ENCODE data around the gene STAB2. TPM values are rescaled to one million over a fixed set of nuclear protein-coding genes. Genes with fewer than 3 reads are reported as not detected.

Gene STAB2
- total and polyA plus RNA-seq, 2 of the 4 experiments (the other 2 are of a cell fraction), result not detected

GRCh38 chr12:103578926-103579325, 8.1 kb upstream of the STAB2 start:
- no peak overlapping the region for H3K23ac ChIP-seq (ENCODE audit: low read depth, low read length)
- H4K5ac ChIP-seq (ENCODE audit: low read depth, low read length), result no peak overlapping the region
- H3K4me2 ChIP-seq (ENCODE audit: low read depth, low read length), result no peak overlapping the region
- H3K36me3 ChIP-seq (ENCODE audit: control insufficient read depth, insufficient read depth, low read length), result no peaks in the 10 kb centered on the region
- H3K27ac ChIP-seq (ENCODE audit: insufficient read depth, low read length), result no peak overlapping the region
- H3K4me3 ChIP-seq (ENCODE audit: insufficient read depth, low read depth, low read length), result no peak overlapping the region
- H3K4me1 ChIP-seq (ENCODE audit: control insufficient read depth, insufficient read depth, low read length), result no peaks in the 10 kb centered on the region
- WGBS, 2 experiments (ENCODE audit: extremely low coverage in 2 of 2, insufficient read length in 1 of 2), result no CpG with 5 or more reads among the region's 2 CpGs
- no peak overlapping the region for H2AFZ ChIP-seq (replicated peaks; ENCODE audit: low read length, poor library complexity)
- no peak overlapping the region for H2BK15ac ChIP-seq (ENCODE audit: low read depth, low read length)
- no peak overlapping the region for H3K9ac ChIP-seq (ENCODE audit: low read depth, low read length)
- H2BK20ac ChIP-seq (ENCODE audit: low read depth, low read length), result no peak overlapping the region
- no peak overlapping the region for H2AK5ac ChIP-seq (ENCODE audit: low read depth, low read length)
- in situ Hi-C loops (cut with MboI; ENCODE audit: low sequenced_read_pairs) (no loop called here), intact Hi-C loops (cut with micrococcal nuclease) (loop anchor here (5.0 kb wide), 1 partner anchor 53 kb away; no protein-coding TSS in a partner anchor), dilution Hi-C loops (cut with HindIII; ENCODE audit: low sequenced_read_pairs, unreplicated experiment) (no loop called here)
- no peak overlapping the region for H2BK120ac ChIP-seq (ENCODE audit: low read depth, low read length)
- H3K56ac ChIP-seq (ENCODE audit: extremely low read depth, insufficient read depth, low read length), result no peak overlapping the region
- H3K9me1 ChIP-seq (ENCODE audit: insufficient read depth, low read length), result no peaks in the 10 kb centered on the region
- no peaks in the 10 kb centered on the region for H4K20me1 ChIP-seq (ENCODE audit: insufficient read depth, low read length)
- no TSS peak for BruUV-seq (replicated peaks)
- no peak overlapping the region for H2AK9ac ChIP-seq (replicated peaks; ENCODE audit: low read depth, low read length, poor library complexity)
- H3K4ac ChIP-seq (ENCODE audit: low read depth, low read length), result no peak overlapping the region
- no peak overlapping the region for H3K18ac ChIP-seq (ENCODE audit: low read depth, low read length)
- H3K27me3 ChIP-seq (ENCODE audit: control insufficient read depth, insufficient read depth, low read length), result peaks cover 2% of the 10 kb centered on the region; the same call in 1 of the 2 replicates
- ChIA-PET CTCF (interaction anchor here (1.1 kb wide), 1 partner anchor 292 kb away, joined by 3 read pairs; no protein-coding TSS in a partner anchor), POLR2A (ENCODE audit: unreplicated experiment) (no interaction called here)
- no peaks in the 10 kb centered on the region for H3K79me1 ChIP-seq (ENCODE audit: low read depth in 1 of 2, low read length in 2 of 2)
- no peaks in the 10 kb centered on the region for H3K9me3 ChIP-seq (ENCODE audit: control insufficient read depth, insufficient read depth, low read length)
- H4K91ac ChIP-seq (ENCODE audit: insufficient read depth, low read depth, low read length), result no peak overlapping the region
- no peak overlapping the region for H3K14ac ChIP-seq (replicated peaks; ENCODE audit: low read depth, low read length)
- no peak overlapping the region for H4K8ac ChIP-seq (ENCODE audit: low read depth in 2 of 2, low read length in 2 of 2)
- H2BK5ac ChIP-seq (ENCODE audit: low read depth, low read length, poor library complexity, severe bottlenecking), result no peak overlapping the region
- ATAC-seq (ENCODE audit: low read depth) (no peak), DNase-seq (no peak)
- TF ChIP-seq RCOR1 (IDR thresholded peaks at IDR 0.05; ENCODE audit: insufficient replicate concordance, low read length) (no peak), CEBPB (IDR thresholded peaks at IDR 0.05; ENCODE audit: low read depth, low read length) (no peak), POLR2A (IDR thresholded peaks at IDR 0.05; ENCODE audit: low read depth, low read length) (no peak), NFE2L2 (IDR thresholded peaks at IDR 0.05; ENCODE audit: low read depth, low read length) (no peak), MAZ (IDR thresholded peaks at IDR 0.05; ENCODE audit: borderline replicate concordance, low read depth, low read length) (no peak), CHD1 (IDR thresholded peaks at IDR 0.05; ENCODE audit: low read depth, low read length) (no peak), BHLHE40 (IDR thresholded peaks at IDR 0.05; ENCODE audit: low read depth, low read length) (no peak), ELK1 (IDR thresholded peaks at IDR 0.05; ENCODE audit: borderline replicate concordance, low read depth, low read length) (no peak), MAFK (IDR thresholded peaks at IDR 0.05; ENCODE audit: low read depth, low read length) (no peak), SMC3 (IDR thresholded peaks at IDR 0.05; ENCODE audit: low read depth, low read length) (no peak), RFX5 (IDR thresholded peaks at IDR 0.05; ENCODE audit: low read depth, low read length) (no peak), FOS (IDR thresholded peaks at IDR 0.05; ENCODE audit: low read depth, low read length) (no peak), CTCF (conservative IDR thresholded peaks at IDR 0.05; ENCODE audit: low read depth, low read length) (no peak), MXI1 (IDR thresholded peaks at IDR 0.05; ENCODE audit: borderline replicate concordance, low read depth, low read length) (no peak)
